SIG-M5 treated with dmso at 0.1 percent for 504 hours (cell line): ENCODE data around the gene TNF.

Experiments
- DNase-seq: peaks from one replicate; lab custom pipeline; 2025; ENCODE audit not compliant: unreplicated experiment; lab: John Stamatoyannopoulos, UW

Gene TNF

GRCh38 chr6:31543639-31544038 lies 31.7 kb upstream of the TNF start:
- no peak for DNase-seq

- DNase-seq: no peak
Measured at GRCh38 chr6:31544676-31545075, 30.7 kb upstream of the TNF start.

GRCh38 chr6:31545291-31545690 lies 30.1 kb upstream of the TNF start:
- DNase-seq: no peak

- peak; percentile 93 for DNase-seq
Measured at GRCh38 chr6:31546339-31546957, 28.9 kb upstream of the TNF start, which contains the start of gene ATP6V1G2. ATP6V1G2 (minus strand) TSS chr6:31546608; CDS start chr6:31546559, 49 bp downstream.

GRCh38 chr6:31546958-31547726 lies 28.2 kb upstream of the TNF start, which contains the start of gene NFKBIL1:
NFKBIL1 (plus strand) TSS chr6:31547608; CDS start chr6:31547695, 87 bp downstream.
- DNase-seq: peak; percentile 99

GRCh38 chr6:31547727-31548543 lies 27.4 kb upstream of the TNF start:
- no peak for DNase-seq

GRCh38 chr6:31548544-31548873 lies 26.9 kb upstream of the TNF start:
- DNase-seq: no peak

GRCh38 chr6:31551371-31551770 lies 24.0 kb upstream of the TNF start:
- peak; percentile 82 for DNase-seq

- no peak for DNase-seq
Measured at GRCh38 chr6:31556307-31556706, 19.1 kb upstream of the TNF start.

GRCh38 chr6:31557443-31558317 lies 17.7 kb upstream of the TNF start:
- DNase-seq: no peak

- no peak for DNase-seq
Measured at GRCh38 chr6:31558318-31558625, 17.1 kb upstream of the TNF start.

GRCh38 chr6:31558631-31559500 lies 16.5 kb upstream of the TNF start:
- DNase-seq: peak; percentile 100

- no peak for DNase-seq
Measured at GRCh38 chr6:31559606-31559957, 15.8 kb upstream of the TNF start.

- peak; percentile 94 for DNase-seq
Measured at GRCh38 chr6:31559958-31560696, 15.2 kb upstream of the TNF start.

- DNase-seq: no peak
Measured at GRCh38 chr6:31560697-31561058, 14.7 kb upstream of the TNF start.

GRCh38 chr6:31567531-31568370 lies 7.6 kb upstream of the TNF start:
- DNase-seq: no peak

- DNase-seq: peak; percentile 76
Measured at GRCh38 chr6:31568537-31568961, 6.8 kb upstream of the TNF start.

GRCh38 chr6:31569861-31570536 lies 5.4 kb upstream of the TNF start:
- no peak for DNase-seq
